ENCODE results near the gene GNG7.
"Not testable (repeated sequence)": the region's sequence is repeated elsewhere in the genome, so short reads cannot be mapped to it uniquely, and the experiment has no call there.

- TF ChIP-seq CTCF (IDR thresholded peaks at IDR 0.05; ENCODE audit: low read depth, low read length, poor library complexity, severe bottlenecking); EZH2phosphoT487 (IDR thresholded peaks at IDR 0.05; ENCODE audit: borderline replicate concordance, low read length): not testable (repeated sequence)
Measured at GRCh38 chr19:2543072-2543462, 159.4 kb downstream of the GNG7 start.

Data from DOHH2 (cell line).